ENCODE data around the gene NRDC.
"Not testable (repeated sequence)": the region's sequence is repeated elsewhere in the genome, so short reads cannot be mapped to it uniquely, and the experiment has no call there.

The NRDC gene

GRCh38 chr1:51840182-51840581 lies 38.3 kb downstream of the NRDC start:
- no peak for DNase-seq

DNA sequence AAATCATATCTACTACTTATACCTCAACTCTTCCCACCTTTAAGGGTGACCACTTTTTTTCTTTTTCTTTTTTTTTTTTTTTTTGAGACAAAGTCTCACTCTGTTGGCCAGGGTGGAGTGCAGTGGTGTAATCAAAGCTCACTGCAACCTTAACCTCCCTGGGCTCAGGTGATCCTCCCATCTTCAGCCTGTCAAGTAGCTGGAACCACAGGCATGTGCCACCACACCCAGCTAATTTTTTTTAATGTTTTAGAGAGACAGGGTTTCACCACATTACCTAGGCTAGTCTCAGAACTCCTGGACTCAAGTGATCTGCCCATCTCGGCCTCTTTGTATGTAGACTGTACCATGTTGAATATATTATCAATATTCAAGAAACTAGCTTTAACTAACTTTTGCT lies 39.4 kb downstream of the NRDC start:
- no peak for DNase-seq

DNA sequence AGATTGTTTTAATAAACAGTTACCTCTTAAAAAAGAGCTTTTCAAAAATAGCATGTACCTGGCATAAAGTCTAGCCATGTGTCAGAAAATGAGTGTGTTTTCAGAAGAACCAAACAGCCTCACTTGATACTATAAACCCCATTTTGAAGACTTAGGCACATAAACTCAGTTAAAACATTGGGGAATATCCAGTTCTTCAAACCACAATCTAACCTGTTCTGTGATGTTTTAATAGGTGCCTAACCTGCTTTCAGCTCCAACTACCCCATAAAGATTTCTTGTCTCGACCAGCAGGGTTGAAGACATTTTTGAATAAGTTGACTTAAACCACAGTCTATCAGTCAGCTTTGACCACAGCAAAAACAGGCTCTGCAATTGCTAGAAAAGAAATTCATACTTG lies 41.3 kb downstream of the NRDC start:
- DNase-seq, result no peak

GRCh38 chr1:51833700-51834099 lies 44.8 kb downstream of the NRDC start:
- DNase-seq, result no peak

DNA sequence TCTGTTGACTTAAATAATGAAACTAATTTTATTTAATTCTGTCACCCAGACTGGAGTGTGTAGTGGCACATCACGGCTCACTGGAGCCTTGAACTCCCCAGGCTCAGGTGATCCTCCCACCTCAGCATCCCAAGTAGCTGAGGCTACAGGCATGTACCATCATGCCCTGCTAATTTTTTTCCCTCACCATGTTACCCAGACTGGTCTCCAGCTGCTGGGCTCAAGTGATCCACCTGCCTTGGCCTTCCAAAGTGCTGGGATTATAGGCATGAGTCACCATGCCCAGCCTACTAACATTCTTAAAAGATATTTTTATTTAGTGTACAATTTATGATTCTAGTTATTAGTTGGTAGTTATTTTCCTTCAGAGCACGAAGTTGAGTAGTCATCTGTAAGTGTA lies 49.5 kb downstream of the NRDC start:
- DNase-seq, result no peak

- no peak for DNase-seq
Measured at GRCh38 chr1:51819810-51820209, 58.7 kb downstream of the NRDC start.

- DNase-seq, result not testable (repeated sequence)
Measured at GRCh38 chr1:51819021-51819420, 59.5 kb downstream of the NRDC start.

DNA sequence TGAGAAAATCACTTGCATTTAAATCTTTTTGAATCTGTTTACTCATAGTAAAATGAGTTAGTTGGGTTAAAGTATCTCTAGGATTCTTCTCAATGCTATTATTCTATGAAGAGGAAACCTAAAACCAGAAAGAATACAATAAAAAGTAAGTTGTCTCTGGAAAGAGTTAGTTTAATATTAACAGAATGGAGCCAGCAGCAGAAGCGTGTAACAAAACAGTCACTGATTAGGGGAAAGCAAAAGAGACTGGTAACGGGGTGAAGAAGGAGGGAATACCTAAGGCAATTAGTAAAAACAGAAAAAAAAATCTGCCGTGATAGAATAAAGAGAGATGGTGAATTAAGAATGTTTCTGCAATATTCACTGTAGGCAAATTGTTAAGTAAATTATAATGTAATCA lies 60.0 kb downstream of the NRDC start:
- DNase-seq, result no peak

DNA sequence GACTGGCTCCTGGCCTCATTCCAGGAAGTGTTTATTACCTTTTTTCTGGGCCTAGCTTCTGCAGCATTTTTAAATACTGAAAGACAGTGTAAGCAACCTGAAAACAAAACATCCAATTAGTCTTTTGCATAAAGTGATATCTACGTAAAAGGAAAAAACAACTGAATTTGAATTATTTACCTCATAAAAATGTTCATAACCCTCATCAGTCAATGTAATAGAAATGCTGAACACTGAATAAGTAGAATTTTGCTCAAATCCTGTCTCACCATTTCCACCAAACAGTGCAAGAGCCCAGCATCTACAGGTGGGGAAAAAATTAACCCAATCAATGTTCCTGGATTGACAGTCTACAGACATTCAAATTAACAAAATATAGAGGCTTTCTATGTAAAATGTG lies 64.0 kb downstream of the NRDC start:
- DNase-seq, result no peak

DNA sequence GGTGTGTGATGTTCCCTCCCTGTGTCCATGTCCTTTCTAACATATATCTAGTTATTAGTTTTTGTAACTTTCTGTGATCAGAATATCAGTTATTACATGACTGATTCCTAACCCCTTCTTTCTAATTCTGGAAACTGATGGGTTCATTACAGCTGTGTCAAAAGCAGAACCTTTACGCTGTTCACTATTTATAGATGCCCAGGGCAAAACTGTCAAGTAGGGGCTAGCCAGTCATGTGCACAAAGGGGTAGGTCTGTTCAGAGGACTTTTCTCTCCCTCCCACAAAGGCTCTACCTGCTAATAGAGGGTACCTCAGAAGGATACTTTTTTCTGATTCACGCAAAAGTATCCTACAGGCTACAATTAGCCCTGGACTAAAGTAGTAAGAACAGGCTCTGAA lies 79.2 kb downstream of the NRDC start:
- no peak for DNase-seq

DNA sequence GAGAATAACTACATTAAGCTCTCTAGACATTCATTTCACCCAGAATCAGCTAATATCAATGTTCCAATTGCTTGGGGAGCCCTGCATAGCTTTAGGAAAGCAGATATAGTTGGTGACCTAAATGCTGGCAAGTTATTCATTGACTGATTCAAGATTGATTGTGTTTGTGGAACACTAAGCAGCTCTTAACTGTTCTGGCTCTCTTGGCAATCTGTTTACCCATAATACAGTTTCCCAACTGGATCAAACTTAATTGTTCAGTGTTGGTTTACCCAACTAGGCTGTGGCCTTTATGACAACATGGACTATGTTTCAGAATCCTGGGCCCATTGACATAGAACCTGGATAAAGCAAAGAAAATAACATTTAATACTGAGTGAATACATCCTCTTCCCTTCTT lies 83.7 kb downstream of the NRDC start:
- DNase-seq, result no peak

GRCh38 chr1:51794260-51794659 lies 84.3 kb downstream of the NRDC start:
- no peak for DNase-seq

- no peak for DNase-seq
Measured at GRCh38 chr1:51792864-51793263, 85.7 kb downstream of the NRDC start.

DNA sequence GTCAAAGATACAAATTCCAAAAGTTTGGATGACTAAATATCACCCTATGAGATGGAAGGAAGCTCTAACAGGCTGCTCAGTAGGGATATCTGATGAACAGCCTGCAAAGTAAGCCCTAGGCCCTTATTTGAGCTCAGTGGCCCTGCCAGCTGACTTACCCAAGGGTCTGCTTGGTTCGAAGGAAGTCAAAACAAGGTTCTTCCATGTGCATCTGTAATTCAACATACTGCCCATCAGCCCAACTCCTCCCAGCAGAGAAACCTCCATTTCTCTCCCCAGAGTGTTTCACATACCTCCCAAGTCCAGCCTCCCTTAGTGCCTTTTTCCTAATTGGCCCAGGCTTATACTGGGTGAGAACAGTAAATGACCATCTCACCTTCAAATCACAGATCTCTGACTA lies 86.6 kb downstream of the NRDC start:
- DNase-seq, result no peak

GRCh38 chr1:51790385-51790784 lies 88.1 kb downstream of the NRDC start:
- DNase-seq, result no peak

GRCh38 chr1:51789342-51789741 lies 89.2 kb downstream of the NRDC start:
- no peak for DNase-seq

DNA sequence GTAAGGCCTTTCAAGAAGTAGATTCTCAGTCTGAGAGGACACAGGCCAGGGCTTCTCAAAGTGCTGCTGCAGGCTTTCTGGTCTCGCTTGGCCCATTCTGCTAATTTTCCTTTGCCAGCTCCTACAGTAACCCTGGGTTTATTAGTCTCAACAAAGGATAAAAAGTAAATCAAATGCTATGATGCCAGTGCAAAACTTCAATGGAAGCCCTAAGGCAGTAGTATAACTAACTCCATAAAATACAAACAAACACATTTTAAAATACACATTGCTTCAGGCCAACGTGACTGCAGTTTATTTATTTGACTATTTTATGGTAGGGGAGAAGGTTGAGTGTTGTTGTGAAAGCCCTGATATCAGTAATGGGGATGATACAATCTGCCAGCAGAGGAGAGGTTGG lies 89.6 kb downstream of the NRDC start:
- no peak for DNase-seq

DNA sequence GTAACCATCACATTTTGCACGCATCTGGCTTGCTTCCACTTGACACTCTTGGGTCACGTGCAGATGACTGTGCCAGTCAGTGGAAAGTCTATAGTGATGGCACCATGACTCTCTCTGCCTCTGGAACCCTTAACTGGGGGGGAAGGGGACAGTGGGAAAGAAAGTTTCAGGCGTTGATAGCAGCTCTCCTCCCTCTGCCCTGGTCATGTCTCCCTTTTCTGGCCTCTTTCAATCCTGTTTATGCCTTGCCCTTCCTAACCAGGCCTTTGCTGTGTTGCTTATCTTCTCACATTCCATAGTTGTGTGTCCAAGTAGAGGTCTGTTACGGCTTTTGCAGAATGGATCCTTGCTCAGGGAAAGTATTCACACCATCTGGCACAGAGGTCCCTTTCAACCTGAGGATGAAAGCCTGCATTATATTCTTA lies 93.5 kb downstream of the NRDC start:
- no peak for DNase-seq

DNA sequence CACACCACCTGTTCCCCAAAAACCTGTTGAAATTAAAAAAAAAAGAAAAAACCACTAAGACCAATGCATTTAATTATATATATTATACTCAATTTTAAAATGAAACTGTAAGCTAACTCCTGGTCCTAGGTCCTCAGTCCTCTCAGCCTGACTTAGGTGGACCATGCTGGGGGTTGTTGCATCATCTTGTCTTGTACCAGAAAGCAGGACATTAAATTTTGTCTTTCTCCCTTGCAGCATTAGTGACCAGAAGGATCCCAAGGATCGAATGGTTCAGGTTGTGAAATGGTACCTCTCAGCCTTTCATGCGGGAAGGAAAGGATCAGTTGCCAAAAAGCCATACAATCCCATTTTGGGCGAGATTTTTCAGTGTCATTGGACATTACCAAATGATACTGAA lies 97.6 kb downstream of the NRDC start:
- no peak for DNase-seq

DNA sequence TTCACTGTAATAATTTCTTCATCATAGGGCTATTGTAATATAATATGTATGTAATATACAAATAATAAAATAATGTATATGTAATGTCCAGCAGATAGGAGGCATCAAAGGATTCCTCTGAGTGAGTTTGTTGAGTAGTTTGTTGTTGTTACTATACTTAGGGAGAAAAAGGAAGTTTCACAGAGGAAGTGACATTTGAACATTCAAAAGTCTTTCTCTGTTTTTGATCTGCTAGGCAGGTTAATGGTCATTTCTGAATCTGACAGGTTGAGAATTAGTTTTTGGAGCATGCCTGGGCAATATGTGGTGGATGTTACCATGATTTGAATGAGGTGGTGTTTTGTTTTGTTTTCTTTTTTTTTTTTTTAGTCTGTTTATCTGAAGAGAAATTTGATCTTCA lies 102.1 kb downstream of the NRDC start:
- no peak for DNase-seq

GRCh38 chr1:51768971-51769588 lies 109.4 kb downstream of the NRDC start:
- DNase-seq, result peak; percentile 3 to 42

DNA sequence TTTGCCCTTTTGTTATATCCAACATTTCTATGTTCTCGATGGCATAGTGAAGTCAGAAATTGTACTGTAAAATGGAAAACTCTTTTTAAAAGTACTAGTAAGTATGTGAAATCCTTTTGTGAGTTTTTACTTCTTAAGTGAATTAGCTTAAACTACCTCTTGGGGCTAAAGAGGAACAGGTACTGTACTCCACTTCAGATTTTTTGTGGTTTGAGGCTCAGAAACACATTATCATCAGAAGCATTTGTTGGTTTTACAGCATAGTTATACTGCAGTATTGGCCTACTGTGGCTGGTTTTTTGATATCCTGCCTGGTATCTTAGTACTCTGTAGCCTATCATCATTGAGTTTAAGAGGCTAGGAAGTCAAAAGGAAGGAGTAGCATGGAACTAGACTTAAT lies 117.2 kb downstream of the NRDC start:
- no peak for DNase-seq

- DNase-seq, result no peak
Measured at GRCh38 chr1:51760872-51761271, 117.7 kb downstream of the NRDC start.

GRCh38 chr1:51758310-51758709 lies 120.2 kb downstream of the NRDC start:
- no peak for DNase-seq

GRCh38 chr1:51756290-51756689 lies 122.2 kb downstream of the NRDC start:
- DNase-seq, result no peak

GRCh38 chr1:51755437-51755836 lies 123.1 kb downstream of the NRDC start:
- DNase-seq, result no peak

Measured in CD4-positive, alpha-beta T cell treated with Interleukin-1 beta for 1 hour (primary cell).